HepG2 (cell line): Measurements from ENCODE around the gene P4HTM.

Experiments
- CREB1 ChIP-seq, 2 experiments: fragments of 450-650 bp in 1 of 2; IDR thresholded peaks; 2 replicates each; pipeline ENCODE4 v1.6.1; 2016 to 2017; ENCODE audit warnings: control low read depth in 1 of 2, mild to moderate bottlenecking in 1 of 2, missing compliant biosample characterization in 1 of 2, missing genetic modification characterization in 1 of 2
- POLR2A ChIP-seq, 2 experiments: IDR thresholded peaks; 2 replicates each; pipeline ENCODE4 v1.6.1; 2011; ENCODE audit warnings: low read depth in 2 of 2, low read length in 2 of 2, mild to moderate bottlenecking in 1 of 2, moderate library complexity in 1 of 2; ENCODE audit not compliant: insufficient read depth in 1 of 2
- ZSCAN21 ChIP-seq: sonication (generic); formaldehyde crosslinking; IDR thresholded peaks from 2 replicates; pipeline ENCODE4 v1.8.0; 2022; ENCODE audit warnings: mild to moderate bottlenecking, missing genetic modification reagents, moderate library complexity, borderline replicate concordance
- TF ChIP-seq, protein P1 (sequence below): sonication (generic); formaldehyde crosslinking; IDR thresholded peaks from 2 replicates; pipeline ENCODE4 v1.4.0; 2020; ENCODE audit warnings: mild to moderate bottlenecking, missing genetic modification reagents
- TF ChIP-seq, protein P2 (sequence below): sonication (generic); formaldehyde crosslinking; IDR thresholded peaks from 2 replicates; pipeline ENCODE4 v1.4.0; 2020; ENCODE audit warnings: mild to moderate bottlenecking, missing genetic modification reagents
- TF ChIP-seq, protein P3 (sequence below): sonication (generic); formaldehyde crosslinking; IDR thresholded peaks from 2 replicates; pipeline ENCODE4 v1.8.0; 2022; ENCODE audit warnings: missing genetic modification reagents, mild to moderate bottlenecking, moderate library complexity, borderline replicate concordance
- TF ChIP-seq, protein P4 (sequence below): sonication (generic); formaldehyde crosslinking; IDR thresholded peaks from 2 replicates; pipeline ENCODE4 v1.8.0; 2022; ENCODE audit warnings: mild to moderate bottlenecking, missing genetic modification reagents, borderline replicate concordance

DNA sequence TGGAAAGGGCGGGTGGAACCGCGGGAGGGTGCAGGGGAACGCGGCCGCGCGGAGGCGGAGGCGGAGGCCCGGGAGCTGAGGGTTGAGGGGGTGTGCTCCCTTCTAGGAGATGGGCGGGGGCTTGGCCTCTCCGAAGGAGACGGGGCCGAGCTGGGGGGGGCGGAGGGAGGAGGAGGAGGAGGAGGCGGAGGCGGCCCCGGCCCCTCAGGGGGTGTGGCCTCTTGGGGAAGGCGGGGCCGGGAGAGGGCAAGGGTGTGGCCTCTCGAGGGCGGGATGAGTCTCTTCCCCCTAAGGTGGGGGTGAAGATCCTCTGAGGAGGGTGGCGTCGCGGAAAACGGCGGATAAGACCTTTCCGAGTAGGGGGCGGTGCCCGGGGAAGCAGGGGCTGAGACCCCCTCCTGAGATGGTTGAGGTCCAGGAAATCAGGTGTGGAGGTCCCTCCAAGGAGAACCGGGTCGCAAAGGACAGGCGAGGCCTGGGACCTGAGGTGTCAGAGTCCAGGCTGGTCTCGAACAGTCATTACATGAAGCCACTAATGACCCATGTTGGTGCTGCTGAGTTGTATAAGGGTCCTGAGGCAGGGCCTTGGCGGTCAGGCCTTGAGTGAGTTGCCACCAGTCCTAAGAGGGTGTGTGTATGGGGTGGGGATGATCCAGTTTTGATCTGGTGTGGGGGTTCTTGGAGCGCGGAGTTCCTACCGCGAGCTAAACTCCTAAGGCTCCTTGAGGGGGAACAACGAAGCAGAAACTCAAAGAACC is 17.9 kb downstream of the P4HTM start:
- TF ChIP-seq, protein P1, sequence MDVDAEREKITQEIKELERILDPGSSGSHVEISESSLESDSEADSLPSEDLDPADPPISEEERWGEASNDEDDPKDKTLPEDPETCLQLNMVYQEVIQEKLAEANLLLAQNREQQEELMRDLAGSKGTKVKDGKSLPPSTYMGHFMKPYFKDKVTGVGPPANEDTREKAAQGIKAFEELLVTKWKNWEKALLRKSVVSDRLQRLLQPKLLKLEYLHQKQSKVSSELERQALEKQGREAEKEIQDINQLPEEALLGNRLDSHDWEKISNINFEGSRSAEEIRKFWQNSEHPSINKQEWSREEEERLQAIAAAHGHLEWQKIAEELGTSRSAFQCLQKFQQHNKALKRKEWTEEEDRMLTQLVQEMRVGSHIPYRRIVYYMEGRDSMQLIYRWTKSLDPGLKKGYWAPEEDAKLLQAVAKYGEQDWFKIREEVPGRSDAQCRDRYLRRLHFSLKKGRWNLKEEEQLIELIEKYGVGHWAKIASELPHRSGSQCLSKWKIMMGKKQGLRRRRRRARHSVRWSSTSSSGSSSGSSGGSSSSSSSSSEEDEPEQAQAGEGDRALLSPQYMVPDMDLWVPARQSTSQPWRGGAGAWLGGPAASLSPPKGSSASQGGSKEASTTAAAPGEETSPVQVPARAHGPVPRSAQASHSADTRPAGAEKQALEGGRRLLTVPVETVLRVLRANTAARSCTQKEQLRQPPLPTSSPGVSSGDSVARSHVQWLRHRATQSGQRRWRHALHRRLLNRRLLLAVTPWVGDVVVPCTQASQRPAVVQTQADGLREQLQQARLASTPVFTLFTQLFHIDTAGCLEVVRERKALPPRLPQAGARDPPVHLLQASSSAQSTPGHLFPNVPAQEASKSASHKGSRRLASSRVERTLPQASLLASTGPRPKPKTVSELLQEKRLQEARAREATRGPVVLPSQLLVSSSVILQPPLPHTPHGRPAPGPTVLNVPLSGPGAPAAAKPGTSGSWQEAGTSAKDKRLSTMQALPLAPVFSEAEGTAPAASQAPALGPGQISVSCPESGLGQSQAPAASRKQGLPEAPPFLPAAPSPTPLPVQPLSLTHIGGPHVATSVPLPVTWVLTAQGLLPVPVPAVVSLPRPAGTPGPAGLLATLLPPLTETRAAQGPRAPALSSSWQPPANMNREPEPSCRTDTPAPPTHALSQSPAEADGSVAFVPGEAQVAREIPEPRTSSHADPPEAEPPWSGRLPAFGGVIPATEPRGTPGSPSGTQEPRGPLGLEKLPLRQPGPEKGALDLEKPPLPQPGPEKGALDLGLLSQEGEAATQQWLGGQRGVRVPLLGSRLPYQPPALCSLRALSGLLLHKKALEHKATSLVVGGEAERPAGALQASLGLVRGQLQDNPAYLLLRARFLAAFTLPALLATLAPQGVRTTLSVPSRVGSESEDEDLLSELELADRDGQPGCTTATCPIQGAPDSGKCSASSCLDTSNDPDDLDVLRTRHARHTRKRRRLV (CRISPR knock-in tag), result no peak
- TF ChIP-seq, protein P2, sequence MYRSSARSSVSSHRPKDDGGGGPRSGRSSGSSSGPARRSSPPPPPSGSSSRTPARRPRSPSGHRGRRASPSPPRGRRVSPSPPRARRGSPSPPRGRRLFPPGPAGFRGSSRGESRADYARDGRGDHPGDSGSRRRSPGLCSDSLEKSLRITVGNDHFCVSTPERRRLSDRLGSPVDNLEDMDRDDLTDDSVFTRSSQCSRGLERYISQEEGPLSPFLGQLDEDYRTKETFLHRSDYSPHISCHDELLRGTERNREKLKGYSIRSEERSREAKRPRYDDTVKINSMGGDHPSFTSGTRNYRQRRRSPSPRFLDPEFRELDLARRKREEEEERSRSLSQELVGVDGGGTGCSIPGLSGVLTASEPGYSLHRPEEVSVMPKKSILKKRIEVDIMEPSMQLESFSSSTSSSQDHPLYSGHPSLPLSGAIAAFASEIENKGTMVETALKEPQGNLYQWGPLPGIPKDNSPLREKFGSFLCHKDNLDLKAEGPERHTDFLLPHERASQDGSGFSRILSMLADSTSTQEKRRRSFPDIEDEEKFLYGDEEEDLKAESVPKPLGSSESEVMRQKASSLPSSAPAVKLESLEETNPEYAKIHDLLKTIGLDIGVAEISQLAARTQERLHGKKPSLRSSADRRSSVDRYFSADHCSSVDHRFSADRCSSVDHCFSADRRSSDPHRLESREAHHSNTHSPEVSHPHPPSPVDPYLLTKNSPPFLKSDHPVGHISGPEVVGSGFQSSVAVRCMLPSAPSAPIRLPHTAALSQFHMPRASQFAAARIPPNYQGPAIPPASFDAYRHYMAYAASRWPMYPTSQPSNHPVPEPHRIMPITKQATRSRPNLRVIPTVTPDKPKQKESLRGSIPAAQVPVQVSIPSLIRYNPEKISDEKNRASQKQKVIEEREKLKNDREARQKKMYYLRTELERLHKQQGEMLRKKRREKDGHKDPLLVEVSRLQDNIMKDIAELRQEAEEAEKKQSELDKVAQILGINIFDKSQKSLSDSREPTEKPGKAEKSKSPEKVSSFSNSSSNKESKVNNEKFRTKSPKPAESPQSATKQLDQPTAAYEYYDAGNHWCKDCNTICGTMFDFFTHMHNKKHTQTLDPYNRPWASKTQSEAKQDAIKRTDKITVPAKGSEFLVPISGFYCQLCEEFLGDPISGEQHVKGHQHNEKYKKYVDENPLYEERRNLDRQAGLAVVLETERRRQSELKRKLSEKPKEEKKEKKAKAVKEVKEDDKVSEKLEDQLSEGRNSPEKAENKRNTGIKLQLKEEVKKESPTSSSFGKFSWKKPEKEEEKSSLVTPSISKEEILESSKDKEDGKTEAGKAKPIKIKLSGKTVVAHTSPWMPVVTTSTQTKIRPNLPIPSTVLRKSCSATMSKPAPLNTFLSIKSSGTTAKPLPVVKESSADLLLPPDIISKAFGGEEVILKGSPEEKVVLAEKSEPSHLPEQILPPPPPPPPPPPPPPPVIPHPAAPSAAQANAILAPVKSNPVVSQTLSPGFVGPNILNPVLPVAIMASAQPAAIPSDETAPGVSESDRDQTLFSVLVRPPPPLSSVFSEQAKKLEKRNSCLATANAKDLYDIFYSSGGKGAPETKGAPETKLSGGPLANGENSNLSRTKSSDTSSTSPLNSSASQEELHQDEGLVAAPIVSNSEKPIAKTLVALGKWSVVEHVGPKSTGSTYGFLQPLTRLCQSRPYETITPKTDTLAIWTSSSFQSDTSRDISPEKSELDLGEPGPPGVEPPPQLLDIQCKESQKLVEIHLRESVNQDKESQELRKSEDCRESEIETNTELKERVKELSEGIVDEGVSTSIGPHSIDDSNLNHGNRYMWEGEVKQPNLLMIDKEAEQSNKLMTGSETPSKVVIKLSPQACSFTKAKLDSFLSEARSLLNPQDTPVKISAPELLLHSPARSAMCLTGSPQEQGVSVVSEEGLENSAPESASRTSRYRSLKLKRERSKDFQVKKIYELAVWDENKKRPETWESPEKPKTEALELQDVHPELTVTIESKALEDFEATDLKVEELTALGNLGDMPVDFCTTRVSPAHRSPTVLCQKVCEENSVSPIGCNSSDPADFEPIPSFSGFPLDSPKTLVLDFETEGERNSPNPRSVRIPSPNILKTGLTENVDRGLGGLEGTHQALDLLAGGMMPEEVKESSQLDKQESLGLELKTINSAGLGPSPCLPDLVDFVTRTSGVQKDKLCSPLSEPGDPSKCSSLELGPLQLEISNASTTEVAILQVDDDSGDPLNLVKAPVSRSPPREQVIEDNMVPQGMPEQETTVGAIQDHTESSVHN (CRISPR knock-in tag), result no peak
- TF ChIP-seq, protein P3, sequence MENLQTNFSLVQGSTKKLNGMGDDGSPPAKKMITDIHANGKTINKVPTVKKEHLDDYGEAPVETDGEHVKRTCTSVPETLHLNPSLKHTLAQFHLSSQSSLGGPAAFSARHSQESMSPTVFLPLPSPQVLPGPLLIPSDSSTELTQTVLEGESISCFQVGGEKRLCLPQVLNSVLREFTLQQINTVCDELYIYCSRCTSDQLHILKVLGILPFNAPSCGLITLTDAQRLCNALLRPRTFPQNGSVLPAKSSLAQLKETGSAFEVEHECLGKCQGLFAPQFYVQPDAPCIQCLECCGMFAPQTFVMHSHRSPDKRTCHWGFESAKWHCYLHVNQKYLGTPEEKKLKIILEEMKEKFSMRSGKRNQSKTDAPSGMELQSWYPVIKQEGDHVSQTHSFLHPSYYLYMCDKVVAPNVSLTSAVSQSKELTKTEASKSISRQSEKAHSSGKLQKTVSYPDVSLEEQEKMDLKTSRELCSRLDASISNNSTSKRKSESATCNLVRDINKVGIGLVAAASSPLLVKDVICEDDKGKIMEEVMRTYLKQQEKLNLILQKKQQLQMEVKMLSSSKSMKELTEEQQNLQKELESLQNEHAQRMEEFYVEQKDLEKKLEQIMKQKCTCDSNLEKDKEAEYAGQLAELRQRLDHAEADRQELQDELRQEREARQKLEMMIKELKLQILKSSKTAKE, result no peak
- TF ChIP-seq ZSCAN21 (CRISPR knock-in tag) (no peak), CREB1 (IDR thresholded peaks at IDR 0.05) (no peak), CREB1 (CRISPR knock-in tag; IDR thresholded peaks at IDR 0.05) (no peak), POLR2A (IDR thresholded peaks at IDR 0.05; ENCODE audit: insufficient read depth in 1 of 2, low read depth in 2 of 2, low read length in 2 of 2) (no peak)
- TF ChIP-seq, protein P4, sequence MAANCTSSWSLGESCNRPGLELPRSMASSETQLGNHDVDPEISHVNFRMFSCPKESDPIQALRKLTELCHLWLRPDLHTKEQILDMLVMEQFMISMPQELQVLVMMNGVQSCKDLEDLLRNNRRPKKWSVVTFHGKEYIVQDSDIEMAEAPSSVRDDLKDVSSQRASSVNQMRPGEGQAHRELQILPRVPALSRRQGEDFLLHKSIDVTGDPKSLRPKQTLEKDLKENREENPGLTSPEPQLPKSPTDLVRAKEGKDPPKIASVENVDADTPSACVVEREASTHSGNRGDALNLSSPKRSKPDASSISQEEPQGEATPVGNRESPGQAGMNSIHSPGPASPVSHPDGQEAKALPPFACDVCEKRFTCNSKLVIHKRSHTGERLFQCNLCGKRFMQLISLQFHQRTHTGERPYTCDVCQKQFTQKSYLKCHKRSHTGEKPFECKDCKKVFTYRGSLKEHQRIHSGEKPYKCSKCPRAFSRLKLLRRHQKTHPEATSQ, result no peak
